Uterus (tissue), 4 donors: ENCODE measurements around the gene EDC4. TPM values are rescaled to one million over a fixed set of nuclear protein-coding genes. Genes with fewer than 3 reads are reported as not detected.

Experiments
- DNase-seq, 2 donors: peaks; one replicate each; pipeline ENCODE4 v3.0.0-alpha.2; 2019 to 2020
- H3K27ac ChIP-seq, 2 donors: fragments of 200-600 bp; sonication (generic); 1 replicate in 1 of 2; 2 replicates in 1 of 2; pipeline ENCODE4 v1.5.1; 2016 to 2018
- H3K27me3 ChIP-seq, 2 donors: fragments of 200-600 bp; sonication (generic); one replicate each; pipeline ENCODE4 v1.5.1; 2018 to 2019; ENCODE audit warnings: control low read depth in 1 of 2
- H3K36me3 ChIP-seq, 2 donors: fragments of 200-600 bp; sonication (generic); one replicate each; pipeline ENCODE4 v1.5.1; 2019; ENCODE audit warnings: control low read depth in 1 of 2
- H3K4me1 ChIP-seq, 2 donors: fragments of 200-600 bp; sonication (generic); one replicate each; pipeline ENCODE4 v1.5.1; 2018 to 2019; ENCODE audit warnings: control low read depth in 1 of 2
- H3K4me3 ChIP-seq, 2 donors: fragments of 200-600 bp; sonication (generic); 1 replicate in 1 of 2; 2 replicates in 1 of 2; pipeline ENCODE4 v1.5.1; 2018 to 2019; ENCODE audit warnings: mild to moderate bottlenecking in 1 of 2
- H3K9me3 ChIP-seq, 2 donors: fragments of 200-600 bp; sonication (generic); one replicate each; pipeline ENCODE4 v1.5.1; 2019; ENCODE audit warnings: control low read depth in 1 of 2
- POLR2A ChIP-seq, 2 donors: fragments of 450-650 bp; IDR thresholded peaks; one replicate each; pipeline ENCODE4 v1.6.1; 2016; ENCODE audit warnings: antibody characterized with exemption in 2 of 2, mild to moderate bottlenecking in 1 of 2, moderate library complexity in 1 of 2
- intact Hi-C: fragments of 100-400 bp; cut with DNase I; formaldehyde crosslinking; loops from one replicate; pipeline ENCODE4 v1.15.1; 2023; ENCODE audit warnings: low total_unique reads
- total RNA-seq, 4 donors: library from RNA; depleted of rRNA in 3 of 4; stranded (reverse); fragments of >200 nt in 3 of 4; gene quantifications; one replicate each; pipeline versions ENCODE4 v1.1.0 to v1.2.4, GENCODE V29; 2014 to 2023
- TF ChIP-seq, protein P1 (sequence below), 4 experiments: fragments of 200-600 bp in 2 of 4; fragments of 450-650 bp in 2 of 4; sonication (generic) in 2 of 4; IDR thresholded peaks; one replicate each; pipeline ENCODE4 v1.5.1; 2016 to 2019; ENCODE audit warnings: antibody characterized with exemption in 4 of 4, mild to moderate bottlenecking in 2 of 4, moderate library complexity in 1 of 4
- donor health status: DM: yes; HTN: yes; CAD: no.

EDC4 gene
- 10 to 100 TPM; 19.4 to 63.7 (median 50.7) TPM for total RNA-seq

DNA sequence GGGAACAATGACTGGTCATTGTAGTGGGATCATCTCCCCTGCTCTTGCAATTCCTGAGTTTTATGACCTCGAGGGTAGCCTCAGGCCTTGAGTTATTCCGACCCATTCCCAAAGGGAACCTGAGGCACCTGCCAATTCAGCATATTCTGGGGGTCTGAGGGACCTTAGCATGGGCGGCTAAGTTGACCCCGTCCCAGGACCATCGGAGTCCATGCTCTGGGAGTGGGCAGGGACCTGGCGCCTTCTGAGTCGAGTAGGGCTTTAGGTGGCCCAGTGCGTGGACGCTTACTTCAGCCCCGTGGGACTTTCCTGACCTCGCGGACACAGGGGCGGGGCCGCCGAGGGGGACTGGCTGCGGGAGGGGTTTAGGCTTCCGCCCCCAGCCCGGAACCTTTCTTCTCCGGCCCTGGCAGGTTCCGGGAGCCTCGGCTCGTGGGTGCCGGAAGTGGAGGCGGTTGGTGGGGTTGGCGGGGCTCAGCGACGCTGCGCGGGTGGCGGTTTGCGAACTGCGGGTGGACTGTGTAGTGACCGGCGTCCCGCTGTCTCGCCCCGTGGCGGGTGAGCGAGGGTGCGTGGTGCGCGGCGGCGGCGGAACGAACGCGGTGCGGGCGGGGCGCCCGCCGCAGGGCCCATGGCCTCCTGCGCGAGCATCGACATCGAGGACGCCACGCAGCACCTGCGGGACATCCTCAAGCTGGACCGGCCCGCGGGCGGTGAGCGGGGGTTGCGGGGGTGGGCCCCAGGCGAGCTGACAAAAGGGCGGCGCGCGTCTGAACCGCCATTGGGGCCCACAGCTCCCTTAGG, at the start of gene EDC4:
EDC4 (plus strand) TSS at position 422 of the 804 bp plus-strand sequence; CDS start at position 632, 210 bp downstream.
- Histone ChIP-seq H3K27me3 (no peaks in the 10 kb centered on the region), H3K4me1 (peaks cover 3 to 11% of the 10 kb centered on the region in 2 donors), H3K9me3 (no peaks in the 10 kb centered on the region), H3K36me3 (no peaks in the 10 kb centered on the region), H3K4me3 (peak within 1 kb of the TSS; percentile 78 to 96), H3K27ac (peak within 1 kb of the TSS; percentile 76 to 77)
- intact Hi-C loops: no loop called here
- DNase-seq: peak; percentile 75 to 85
- TF ChIP-seq, protein P1, sequence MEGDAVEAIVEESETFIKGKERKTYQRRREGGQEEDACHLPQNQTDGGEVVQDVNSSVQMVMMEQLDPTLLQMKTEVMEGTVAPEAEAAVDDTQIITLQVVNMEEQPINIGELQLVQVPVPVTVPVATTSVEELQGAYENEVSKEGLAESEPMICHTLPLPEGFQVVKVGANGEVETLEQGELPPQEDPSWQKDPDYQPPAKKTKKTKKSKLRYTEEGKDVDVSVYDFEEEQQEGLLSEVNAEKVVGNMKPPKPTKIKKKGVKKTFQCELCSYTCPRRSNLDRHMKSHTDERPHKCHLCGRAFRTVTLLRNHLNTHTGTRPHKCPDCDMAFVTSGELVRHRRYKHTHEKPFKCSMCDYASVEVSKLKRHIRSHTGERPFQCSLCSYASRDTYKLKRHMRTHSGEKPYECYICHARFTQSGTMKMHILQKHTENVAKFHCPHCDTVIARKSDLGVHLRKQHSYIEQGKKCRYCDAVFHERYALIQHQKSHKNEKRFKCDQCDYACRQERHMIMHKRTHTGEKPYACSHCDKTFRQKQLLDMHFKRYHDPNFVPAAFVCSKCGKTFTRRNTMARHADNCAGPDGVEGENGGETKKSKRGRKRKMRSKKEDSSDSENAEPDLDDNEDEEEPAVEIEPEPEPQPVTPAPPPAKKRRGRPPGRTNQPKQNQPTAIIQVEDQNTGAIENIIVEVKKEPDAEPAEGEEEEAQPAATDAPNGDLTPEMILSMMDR (IDR thresholded peaks at IDR 0.05): peak in 1 of 4 experiments; percentile 29
- TF ChIP-seq POLR2A (IDR thresholded peaks at IDR 0.05): peak in 1 of 2 donors; percentile 73

DNA sequence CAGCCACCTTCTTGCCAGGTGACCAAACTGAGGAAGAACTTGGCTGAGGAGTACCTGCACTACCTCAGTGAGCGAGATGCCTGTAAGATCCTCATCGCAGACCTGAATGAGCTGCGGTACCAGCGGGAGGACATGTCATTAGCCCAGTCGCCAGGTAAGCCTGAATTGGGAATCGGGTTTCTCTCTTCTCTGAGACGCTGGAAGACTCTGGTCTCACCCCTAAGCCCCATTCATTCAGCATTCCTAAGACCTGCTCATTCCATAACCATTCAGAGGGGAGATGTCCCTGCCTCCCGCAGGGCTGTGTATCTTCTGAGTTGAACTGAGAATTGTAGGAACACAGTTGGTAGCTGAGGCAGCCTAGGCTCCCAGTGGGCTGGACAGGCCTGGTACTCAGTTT, 47.7 kb upstream of the EDC4 start:
- no peak overlapping the region for H3K27ac ChIP-seq
- H3K27me3 ChIP-seq: no peaks in the 10 kb centered on the region
- H3K9me3 ChIP-seq: no peaks in the 10 kb centered on the region
- no peak overlapping the region for H3K4me3 ChIP-seq
- no peaks in the 10 kb centered on the region for H3K36me3 ChIP-seq
- no peak for DNase-seq
- intact Hi-C loops: no loop called here
- TF ChIP-seq POLR2A (IDR thresholded peaks at IDR 0.05): no peak
- TF ChIP-seq, protein P1 (IDR thresholded peaks at IDR 0.05): no peak
- no peaks in the 10 kb centered on the region for H3K4me1 ChIP-seq

DNA sequence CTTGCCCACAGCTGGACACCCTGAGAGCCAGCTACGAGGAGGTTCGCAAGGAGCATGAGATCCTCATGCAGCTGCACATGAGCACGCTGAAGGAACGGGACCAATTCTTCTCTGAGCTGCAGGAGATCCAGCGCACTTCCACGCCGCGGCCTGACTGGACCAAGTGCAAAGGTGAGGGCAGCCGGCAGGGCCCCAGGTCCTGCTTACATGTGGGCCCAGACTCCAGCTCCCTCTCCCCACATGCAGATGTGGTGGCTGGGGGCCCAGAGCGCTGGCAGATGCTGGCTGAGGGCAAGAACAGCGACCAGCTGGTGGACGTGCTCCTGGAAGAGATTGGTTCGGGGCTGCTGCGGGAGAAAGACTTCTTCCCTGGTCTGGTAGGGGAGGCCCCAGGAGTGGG, 46.9 kb upstream of the EDC4 start:
- H3K4me3 ChIP-seq: no peak overlapping the region
- no peaks in the 10 kb centered on the region for H3K36me3 ChIP-seq
- no peaks in the 10 kb centered on the region for H3K27me3 ChIP-seq
- DNase-seq: no peak
- no peak for TF ChIP-seq POLR2A (IDR thresholded peaks at IDR 0.05)
- TF ChIP-seq, protein P1 (IDR thresholded peaks at IDR 0.05): no peak
- H3K27ac ChIP-seq: no peak overlapping the region
- intact Hi-C loops: no loop called here
- no peaks in the 10 kb centered on the region for H3K9me3 ChIP-seq
- H3K4me1 ChIP-seq: no peaks in the 10 kb centered on the region

GRCh38 chr16:67828651-67829050, 44.2 kb upstream of the EDC4 start:
- TF ChIP-seq, protein P1 (IDR thresholded peaks at IDR 0.05): no peak
- TF ChIP-seq POLR2A (IDR thresholded peaks at IDR 0.05): no peak
- intact Hi-C loops: no loop called here

DNA sequence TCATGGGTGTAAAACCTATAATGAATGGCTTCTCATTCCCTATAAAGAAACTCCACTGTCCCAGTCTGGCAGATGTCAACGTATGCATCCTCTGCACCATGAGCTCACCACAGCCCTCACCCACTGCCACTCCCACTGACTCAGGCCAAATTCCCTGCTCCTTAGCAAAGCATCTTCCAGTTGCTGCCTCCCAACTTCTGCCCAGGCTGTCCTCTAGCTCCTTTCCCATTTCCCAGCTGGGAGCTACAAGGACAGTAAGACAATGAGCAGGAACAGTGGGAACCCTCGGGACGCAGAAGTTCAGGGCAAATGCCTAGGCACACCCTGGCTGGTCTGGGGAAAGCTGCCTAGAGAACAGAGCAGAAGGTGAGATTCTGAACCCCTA, 39.8 kb upstream of the EDC4 start:
- DNase-seq: no peak
- intact Hi-C loops: no loop called here

More at GRCh38 chr16:67828651-67829050, 44.2 kb upstream of the EDC4 start:
- H3K27me3 ChIP-seq: no peaks in the 10 kb centered on the region
- no peaks in the 10 kb centered on the region for H3K9me3 ChIP-seq
- H3K4me1 ChIP-seq: no peaks in the 10 kb centered on the region
- H3K36me3 ChIP-seq: no peaks in the 10 kb centered on the region
- no peak overlapping the region for H3K27ac ChIP-seq
- H3K4me3 ChIP-seq: no peak overlapping the region
- no peak for DNase-seq

More for the DNA sequence above, 39.8 kb upstream of the EDC4 start:
- Histone ChIP-seq H3K27me3 (no peaks in the 10 kb centered on the region), H3K36me3 (no peaks in the 10 kb centered on the region), H3K4me3 (peak overlapping the region; percentile 89 to 93), H3K9me3 (no peaks in the 10 kb centered on the region), H3K4me1 (no peaks in the 10 kb centered on the region), H3K27ac (peak overlapping the region; percentile 69 to 87)
- TF ChIP-seq, protein P1 (IDR thresholded peaks at IDR 0.05): no peak
- no peak for TF ChIP-seq POLR2A (IDR thresholded peaks at IDR 0.05)
